ENCODE results near the gene ATG7. TPM values are rescaled to one million over a fixed set of nuclear protein-coding genes. Genes with fewer than 3 reads are reported as not detected.

Gene ATG7
- total and polyA plus RNA-seq, 10 of the 15 experiments (the other 5 are each of a cell fraction or from before 2014, with no cell fraction given), result 13.5 to 49.5 (median 26.4) TPM

DNA sequence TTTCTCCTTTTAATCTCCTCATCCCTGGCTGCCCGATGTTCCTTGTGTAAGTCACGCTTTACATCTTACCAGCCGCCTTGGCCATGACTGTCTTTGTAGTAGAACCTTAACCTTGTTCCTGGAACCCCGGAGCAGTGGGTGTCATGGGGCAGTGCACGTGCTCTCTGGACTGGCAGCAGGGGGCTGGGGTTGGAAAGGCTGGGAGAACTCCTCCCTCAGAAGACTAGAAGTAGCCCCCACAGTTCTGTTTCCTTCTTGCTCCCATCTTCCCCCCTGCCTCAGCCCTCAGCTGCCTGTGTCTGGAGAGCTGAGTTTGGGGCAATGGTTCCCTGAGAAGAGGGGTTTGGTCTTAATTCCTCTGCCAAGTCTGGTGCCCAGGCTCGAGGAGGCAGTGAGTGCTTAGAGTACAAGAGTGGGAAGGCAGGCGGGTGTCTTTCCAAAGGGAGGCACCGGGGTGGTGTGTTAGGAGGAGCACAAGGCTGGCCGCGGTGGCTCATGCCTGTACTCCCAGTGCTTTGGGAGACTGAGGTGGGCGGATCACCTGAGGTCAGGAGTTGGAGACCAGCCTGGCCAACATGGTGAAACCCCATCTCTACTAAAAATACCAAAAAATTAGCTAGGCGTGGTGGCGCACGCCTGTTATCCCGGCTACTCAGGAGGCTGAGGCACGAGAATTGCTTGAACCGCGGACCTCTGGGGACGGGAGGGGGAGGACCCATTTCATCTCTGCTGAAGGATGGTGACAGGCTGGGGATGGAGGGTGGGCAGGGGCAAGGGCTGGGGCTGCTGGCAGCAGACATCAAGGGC, 271.1 kb downstream of the ATG7 start:
- ChIA-PET CTCF (no interaction called here), POLR2A (no interaction called here)
- no peak for TF ChIP-seq GATAD2B (conservative IDR thresholded peaks at IDR 0.05; ENCODE audit: low read depth)
- TF ChIP-seq SREBF2 (IDR thresholded peaks at IDR 0.05; ENCODE audit: low read length), result no peak
- TF ChIP-seq CHD2 (IDR thresholded peaks at IDR 0.05; ENCODE audit: borderline replicate concordance, low read depth, low read length), result no peak
- TF ChIP-seq, protein P1, sequence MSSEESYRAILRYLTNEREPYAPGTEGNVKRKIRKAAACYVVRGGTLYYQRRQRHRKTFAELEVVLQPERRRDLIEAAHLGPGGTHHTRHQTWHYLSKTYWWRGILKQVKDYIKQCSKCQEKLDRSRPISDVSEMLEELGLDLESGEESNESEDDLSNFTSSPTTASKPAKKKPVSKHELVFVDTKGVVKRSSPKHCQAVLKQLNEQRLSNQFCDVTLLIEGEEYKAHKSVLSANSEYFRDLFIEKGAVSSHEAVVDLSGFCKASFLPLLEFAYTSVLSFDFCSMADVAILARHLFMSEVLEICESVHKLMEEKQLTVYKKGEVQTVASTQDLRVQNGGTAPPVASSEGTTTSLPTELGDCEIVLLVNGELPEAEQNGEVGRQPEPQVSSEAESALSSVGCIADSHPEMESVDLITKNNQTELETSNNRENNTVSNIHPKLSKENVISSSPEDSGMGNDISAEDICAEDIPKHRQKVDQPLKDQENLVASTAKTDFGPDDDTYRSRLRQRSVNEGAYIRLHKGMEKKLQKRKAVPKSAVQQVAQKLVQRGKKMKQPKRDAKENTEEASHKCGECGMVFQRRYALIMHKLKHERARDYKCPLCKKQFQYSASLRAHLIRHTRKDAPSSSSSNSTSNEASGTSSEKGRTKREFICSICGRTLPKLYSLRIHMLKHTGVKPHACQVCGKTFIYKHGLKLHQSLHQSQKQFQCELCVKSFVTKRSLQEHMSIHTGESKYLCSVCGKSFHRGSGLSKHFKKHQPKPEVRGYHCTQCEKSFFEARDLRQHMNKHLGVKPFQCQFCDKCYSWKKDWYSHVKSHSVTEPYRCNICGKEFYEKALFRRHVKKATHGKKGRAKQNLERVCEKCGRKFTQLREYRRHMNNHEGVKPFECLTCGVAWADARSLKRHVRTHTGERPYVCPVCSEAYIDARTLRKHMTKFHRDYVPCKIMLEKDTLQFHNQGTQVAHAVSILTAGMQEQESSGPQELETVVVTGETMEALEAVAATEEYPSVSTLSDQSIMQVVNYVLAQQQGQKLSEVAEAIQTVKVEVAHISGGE (CRISPR knock-in tag; IDR thresholded peaks at IDR 0.05), result no peak
- TF ChIP-seq HDAC6 (IDR thresholded peaks at IDR 0.05; ENCODE audit: unreplicated experiment), result no peak
- no peak for TF ChIP-seq TARDBP (IDR thresholded peaks at IDR 0.05; ENCODE audit: borderline replicate concordance)
- TF ChIP-seq IKZF1 (conservative IDR thresholded peaks at IDR 0.05), result no peak
- TF ChIP-seq CBX3 (IDR thresholded peaks at IDR 0.05; ENCODE audit: borderline replicate concordance, low read depth), result no peak
- no peak for TF ChIP-seq CHD1 (IDR thresholded peaks at IDR 0.05; ENCODE audit: low read depth, low read length)
- TF ChIP-seq RCOR1 (conservative IDR thresholded peaks at IDR 0.05; ENCODE audit: low read depth, low read length), result no peak
- TF ChIP-seq, protein P2, sequence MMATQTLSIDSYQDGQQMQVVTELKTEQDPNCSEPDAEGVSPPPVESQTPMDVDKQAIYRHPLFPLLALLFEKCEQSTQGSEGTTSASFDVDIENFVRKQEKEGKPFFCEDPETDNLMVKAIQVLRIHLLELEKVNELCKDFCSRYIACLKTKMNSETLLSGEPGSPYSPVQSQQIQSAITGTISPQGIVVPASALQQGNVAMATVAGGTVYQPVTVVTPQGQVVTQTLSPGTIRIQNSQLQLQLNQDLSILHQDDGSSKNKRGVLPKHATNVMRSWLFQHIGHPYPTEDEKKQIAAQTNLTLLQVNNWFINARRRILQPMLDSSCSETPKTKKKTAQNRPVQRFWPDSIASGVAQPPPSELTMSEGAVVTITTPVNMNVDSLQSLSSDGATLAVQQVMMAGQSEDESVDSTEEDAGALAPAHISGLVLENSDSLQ (IDR thresholded peaks at IDR 0.05), result no peak
- no peak for TF ChIP-seq MEF2B (IDR thresholded peaks at IDR 0.05; ENCODE audit: partially characterized antibody, poor library complexity, severe bottlenecking)
- TF ChIP-seq ZNF274 (IDR thresholded peaks at IDR 0.05; ENCODE audit: insufficient read depth, insufficient read length), result no peak
- TF ChIP-seq NBN (IDR thresholded peaks at IDR 0.05), result no peak
- no peak for TF ChIP-seq YY1 (IDR thresholded peaks at IDR 0.05; ENCODE audit: low read depth, low read length)
- TF ChIP-seq CBX5 (IDR thresholded peaks at IDR 0.05; ENCODE audit: low read depth), result no peak
- TF ChIP-seq MTA3 (IDR thresholded peaks at IDR 0.05; ENCODE audit: borderline replicate concordance, low read length), result no peak

More for the DNA sequence above, 271.1 kb downstream of the ATG7 start:
- ATAC-seq (no peak), DNase-seq (ENCODE audit: low read depth, low spot score) (no peak), FAIRE-seq (no peak)
- no peak overlapping the region for H3K4me2 ChIP-seq (ENCODE audit: control insufficient read depth, insufficient read depth)
- intact Hi-C loops (cut with micrococcal nuclease; ENCODE audit: unreplicated experiment), result no loop called here
- no peak overlapping the region for H3K4me3 ChIP-seq
- H3K27ac ChIP-seq (ENCODE audit: control insufficient read depth, insufficient read depth), result no peak overlapping the region
- in situ Hi-C loops (cut with MboI), result no loop called here
- H3K9ac ChIP-seq (ENCODE audit: control insufficient read depth, insufficient read depth, low read length), result no peak overlapping the region
- H3K9me3 ChIP-seq (replicated peaks; ENCODE audit: control insufficient read depth, insufficient read depth, low read length), result no peaks in the 10 kb centered on the region; the same call in 2 of the 3 replicates
- no peak overlapping the region for H2AFZ ChIP-seq (ENCODE audit: control insufficient read depth, low read depth, low read length)
- ChIA-PET SMC1A (ENCODE audit: uncharacterized antibody, unreplicated experiment) (no interaction called here), RAD21 (ENCODE audit: unreplicated experiment) (no interaction called here)
- H4K20me1 ChIP-seq (ENCODE audit: control insufficient read depth, insufficient read depth), result no peaks in the 10 kb centered on the region
- no peaks in the 10 kb centered on the region for H3K4me1 ChIP-seq (ENCODE audit: control insufficient read depth, insufficient read depth, low read length)
- no peaks in the 10 kb centered on the region for H3K79me2 ChIP-seq (ENCODE audit: control insufficient read depth, insufficient read depth, low read length)
- no peaks in the 10 kb centered on the region for H3K36me3 ChIP-seq (ENCODE audit: control insufficient read depth in 2 of 2, insufficient read depth in 2 of 2, low read length in 1 of 2)
- no TSS peak for BruUV-seq (replicated peaks)
- H3K27me3 ChIP-seq (replicated peaks in 1 of 2; ENCODE audit: control insufficient read depth in 2 of 2, insufficient read depth in 2 of 2, low read length in 1 of 2), result no peaks in the 10 kb centered on the region
- 95% methylated on average over 15 of the region's 19 CpGs for WGBS (ENCODE audit: insufficient coverage, insufficient replicate concordance, low lambda C conversion rate, missing lambda C conversion rate)
